ENCODE data around the gene ACADS. TPM values are rescaled to one million over a fixed set of nuclear protein-coding genes. Genes with fewer than 3 reads are reported as not detected.

ACADS gene
- total RNA-seq, 1 experiment from 2014 or later: 2.1 TPM

GRCh38 chr12:120699553-120699952 is 26.1 kb upstream of the ACADS start:
- no peaks in the 10 kb centered on the region for H3K4me1 Mint-ChIP-seq (ENCODE audit: insufficient read depth, unreplicated experiment)
- BruUV-seq (replicated peaks): no TSS peak
- H3K9me3 Mint-ChIP-seq (ENCODE audit: unreplicated experiment): no peaks in the 10 kb centered on the region
- no peak for TF ChIP-seq CTCF (IDR thresholded peaks at IDR 0.05; ENCODE audit: unreplicated experiment)
- intact Hi-C loops (cut with micrococcal nuclease): no loop called here
- H3K27ac Mint-ChIP-seq (ENCODE audit: low read depth, unreplicated experiment): no peak overlapping the region
- CTCF ChIA-PET: no interaction called here
- no peak for DNase-seq (ENCODE audit: unreplicated experiment)
- H3K27me3 Mint-ChIP-seq (ENCODE audit: insufficient read depth, unreplicated experiment): no peaks in the 10 kb centered on the region
- peaks cover 61% of the 10 kb centered on the region for H3K36me3 Mint-ChIP-seq (ENCODE audit: insufficient read depth, unreplicated experiment)
- H3K4me3 Mint-ChIP-seq (ENCODE audit: unreplicated experiment): no peak overlapping the region
- POLR2A ChIA-PET: interaction anchor here (1.2 to 1.3 kb wide), 2 partner anchors 12 to 53 kb away, joined by 3 read pairs; no protein-coding TSS in a partner anchor

- no peaks in the 10 kb centered on the region for H3K9me3 Mint-ChIP-seq (ENCODE audit: unreplicated experiment)
- H3K27me3 Mint-ChIP-seq (ENCODE audit: insufficient read depth, unreplicated experiment): no peaks in the 10 kb centered on the region
- no peak overlapping the region for H3K4me3 Mint-ChIP-seq (ENCODE audit: unreplicated experiment)
- TF ChIP-seq CTCF (IDR thresholded peaks at IDR 0.05; ENCODE audit: unreplicated experiment): no peak
- no peak overlapping the region for H3K27ac Mint-ChIP-seq (ENCODE audit: low read depth, unreplicated experiment)
- no peak for DNase-seq (ENCODE audit: unreplicated experiment)
- BruUV-seq (replicated peaks): TSS peak; percentile 5
- POLR2A ChIA-PET: interaction anchor here (1.9 kb wide), 1 partner anchor 11 kb away, joined by 7 read pairs; no protein-coding TSS in a partner anchor
- CTCF ChIA-PET: interaction anchor here (0.5 to 1.3 kb wide), 3 partner anchors 13 to 270 kb away, joined by 3 to 4 read pairs (median 4); no protein-coding TSS in a partner anchor
- H3K36me3 Mint-ChIP-seq (ENCODE audit: insufficient read depth, unreplicated experiment): peaks cover 48% of the 10 kb centered on the region
- peaks cover under 1% of the 10 kb centered on the region for H3K4me1 Mint-ChIP-seq (ENCODE audit: insufficient read depth, unreplicated experiment)
- intact Hi-C loops (cut with micrococcal nuclease): no loop called here
Observed at GRCh38 chr12:120700886-120701285, 24.7 kb upstream of the ACADS start.

GRCh38 chr12:120702637-120703036 is 23.0 kb upstream of the ACADS start:
- Mint-ChIP-seq H3K4me3 (ENCODE audit: unreplicated experiment) (no peak overlapping the region), H3K27me3 (ENCODE audit: insufficient read depth, unreplicated experiment) (no peaks in the 10 kb centered on the region), H3K36me3 (ENCODE audit: insufficient read depth, unreplicated experiment) (peaks cover 32% of the 10 kb centered on the region), H3K4me1 (ENCODE audit: insufficient read depth, unreplicated experiment) (peaks cover 5% of the 10 kb centered on the region), H3K9me3 (ENCODE audit: unreplicated experiment) (no peaks in the 10 kb centered on the region), H3K27ac (ENCODE audit: low read depth, unreplicated experiment) (peak overlapping the region; percentile 35)
- intact Hi-C loops (cut with micrococcal nuclease): no loop called here
- DNase-seq (ENCODE audit: unreplicated experiment): no peak
- no peak for TF ChIP-seq CTCF (IDR thresholded peaks at IDR 0.05; ENCODE audit: unreplicated experiment)
- POLR2A ChIA-PET: interaction anchor here (0.8 to 1.9 kb wide), 4 partner anchors 12 to 407 kb away, joined by 3 to 7 read pairs (median 4); no protein-coding TSS in a partner anchor
- BruUV-seq (replicated peaks): no TSS peak
- CTCF ChIA-PET: no interaction called here

DNA sequence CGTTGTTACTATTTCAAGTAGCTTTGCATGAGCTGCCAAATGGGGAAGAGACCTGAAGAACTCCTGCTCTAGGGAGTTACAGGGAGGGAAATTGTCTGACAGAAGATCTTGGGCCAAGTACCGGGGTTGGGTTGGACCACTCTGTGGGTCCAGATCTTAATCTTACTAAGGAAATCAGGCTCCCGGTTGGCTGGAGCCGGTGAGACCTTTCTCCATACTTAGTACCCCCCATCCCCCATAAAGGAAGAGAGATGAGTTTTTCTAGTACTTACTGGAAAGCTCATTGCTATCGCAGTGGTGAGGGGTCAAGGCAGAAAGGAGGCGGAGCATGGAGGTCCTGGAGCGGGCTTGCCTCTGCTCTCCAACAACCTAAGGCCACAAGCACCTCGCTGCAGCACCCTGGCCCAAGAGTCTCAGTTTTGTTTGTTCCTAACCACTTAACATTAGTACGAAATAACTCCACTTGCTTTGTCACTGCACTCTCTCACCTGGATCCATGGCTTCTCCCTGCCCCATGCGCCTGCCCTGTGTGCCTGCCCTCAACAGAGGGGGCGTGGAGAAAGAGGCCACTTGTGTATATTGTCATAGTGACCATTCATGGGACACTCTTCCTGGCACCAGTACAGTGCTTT is 22.2 kb upstream of the ACADS start:
- peaks cover 31% of the 10 kb centered on the region for H3K36me3 Mint-ChIP-seq (ENCODE audit: insufficient read depth, unreplicated experiment)
- ChIA-PET POLR2A (interaction anchor here (0.8 to 1.4 kb wide), 3 partner anchors 15 to 406 kb away, joined by 3 to 5 read pairs (median 3); no protein-coding TSS in a partner anchor), CTCF (interaction anchor here (0.7 kb wide), 1 partner anchor 16 kb away, joined by 3 read pairs; no protein-coding TSS in a partner anchor)
- H3K27me3 Mint-ChIP-seq (ENCODE audit: insufficient read depth, unreplicated experiment): no peaks in the 10 kb centered on the region
- DNase-seq (ENCODE audit: unreplicated experiment): no peak
- no peak overlapping the region for H3K27ac Mint-ChIP-seq (ENCODE audit: low read depth, unreplicated experiment)
- no TSS peak for BruUV-seq (replicated peaks)
- no peaks in the 10 kb centered on the region for H3K9me3 Mint-ChIP-seq (ENCODE audit: unreplicated experiment)
- TF ChIP-seq CTCF (IDR thresholded peaks at IDR 0.05; ENCODE audit: unreplicated experiment): no peak
- H3K4me3 Mint-ChIP-seq (ENCODE audit: unreplicated experiment): no peak overlapping the region
- intact Hi-C loops (cut with micrococcal nuclease): no loop called here
- H3K4me1 Mint-ChIP-seq (ENCODE audit: insufficient read depth, unreplicated experiment): peaks cover 5% of the 10 kb centered on the region

All from MCF 10A (cell line).